ENCODE results near the gene THBS3.
"Not testable (repeated sequence)": the region's sequence is repeated elsewhere in the genome, so short reads cannot be mapped to it uniquely, and the experiment has no call there.

The THBS3 gene

DNA sequence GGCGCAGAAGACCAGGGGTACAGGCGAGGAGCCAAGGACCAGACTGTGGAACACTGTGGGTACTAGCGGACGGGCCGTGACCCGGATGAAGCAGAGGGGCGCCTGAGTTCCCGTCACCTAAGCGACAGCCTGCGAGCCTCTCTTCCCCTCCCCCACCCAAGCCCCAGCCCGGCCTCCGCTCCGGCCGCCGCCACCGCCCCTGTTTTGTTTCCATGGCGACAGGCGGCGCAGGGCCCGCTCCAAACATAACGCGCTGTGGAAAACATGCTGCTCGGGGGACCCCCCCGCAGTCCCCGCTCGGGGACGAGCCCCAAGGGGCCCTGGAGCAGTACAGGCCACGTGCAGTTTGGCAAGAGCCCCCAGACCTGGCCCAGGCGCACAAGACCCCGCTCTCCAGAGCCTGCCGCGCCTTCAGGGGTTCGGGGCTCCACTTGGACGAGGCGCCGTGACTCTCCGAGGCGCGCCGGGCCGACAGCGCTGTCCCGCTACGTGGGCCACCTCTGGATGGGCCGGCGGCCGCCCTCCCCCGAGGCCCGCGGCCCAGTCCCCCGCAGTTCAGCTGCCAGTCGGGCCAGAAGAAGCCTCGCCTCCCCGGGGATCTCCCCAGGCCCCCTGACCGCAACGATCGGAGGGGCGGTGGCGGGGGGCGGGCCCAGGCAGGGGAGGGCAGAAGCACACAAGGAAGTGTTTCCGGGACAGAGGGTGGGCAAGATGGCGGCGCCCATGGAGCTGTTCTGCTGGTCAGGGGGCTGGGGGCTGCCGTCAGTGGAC is 1.0 kb upstream of the THBS3 start, which contains the start of gene MTX1:
Gene MTX1, plus strand, starts transcription at position 155 of the 771 bp plus-strand sequence. Its CDS starts 110 bp downstream, at position 265.
- peak; percentile 70 to 73 for DNase-seq (ENCODE audit: low read depth in 2 of 2)

DNA sequence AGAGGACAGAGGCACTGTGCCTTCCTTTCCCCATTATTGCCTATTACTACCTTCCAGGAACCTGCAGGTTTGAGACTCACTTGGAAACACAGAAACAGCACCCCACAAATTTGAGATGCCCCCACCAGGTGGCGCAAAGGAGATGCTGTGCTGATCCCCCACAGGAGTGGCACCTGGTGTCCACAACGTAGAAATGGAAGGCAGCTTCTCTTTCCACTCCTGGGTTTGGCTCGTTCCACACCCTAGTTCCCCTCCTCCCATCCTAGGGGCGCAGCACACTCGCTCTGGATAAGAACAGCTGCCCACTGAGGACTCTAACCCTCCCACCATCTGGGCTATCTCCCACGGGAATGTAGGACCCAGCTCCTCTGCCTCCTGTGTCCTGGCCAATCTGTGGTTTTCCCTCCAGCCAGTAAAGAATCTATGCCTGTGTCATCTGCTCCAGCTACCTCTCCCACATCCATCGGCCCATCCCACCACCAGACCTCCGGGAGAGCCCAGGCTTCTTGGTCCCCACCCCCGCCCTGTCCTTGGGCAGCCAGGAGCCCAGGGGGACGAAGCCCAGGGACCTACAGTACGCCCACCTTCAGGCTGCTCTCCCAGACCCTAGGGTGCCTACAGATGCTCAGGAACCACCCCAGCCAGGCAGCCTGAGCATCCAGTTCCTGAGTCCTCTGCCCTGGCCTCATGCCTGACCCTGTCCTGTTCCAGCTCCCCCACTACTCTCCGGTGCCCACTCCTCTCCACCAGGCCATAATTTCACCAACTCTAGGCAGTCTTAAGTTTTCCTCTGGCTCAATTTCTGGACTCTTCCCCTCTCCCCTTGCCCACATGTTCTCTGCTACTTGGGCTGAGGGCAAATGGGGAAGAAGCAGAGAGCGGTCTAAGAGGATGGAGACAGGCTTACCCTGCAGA is 549 bp downstream of the THBS3 start:
- peak; percentile 85 to 92 for DNase-seq (ENCODE audit: low read depth in 2 of 2)

DNA sequence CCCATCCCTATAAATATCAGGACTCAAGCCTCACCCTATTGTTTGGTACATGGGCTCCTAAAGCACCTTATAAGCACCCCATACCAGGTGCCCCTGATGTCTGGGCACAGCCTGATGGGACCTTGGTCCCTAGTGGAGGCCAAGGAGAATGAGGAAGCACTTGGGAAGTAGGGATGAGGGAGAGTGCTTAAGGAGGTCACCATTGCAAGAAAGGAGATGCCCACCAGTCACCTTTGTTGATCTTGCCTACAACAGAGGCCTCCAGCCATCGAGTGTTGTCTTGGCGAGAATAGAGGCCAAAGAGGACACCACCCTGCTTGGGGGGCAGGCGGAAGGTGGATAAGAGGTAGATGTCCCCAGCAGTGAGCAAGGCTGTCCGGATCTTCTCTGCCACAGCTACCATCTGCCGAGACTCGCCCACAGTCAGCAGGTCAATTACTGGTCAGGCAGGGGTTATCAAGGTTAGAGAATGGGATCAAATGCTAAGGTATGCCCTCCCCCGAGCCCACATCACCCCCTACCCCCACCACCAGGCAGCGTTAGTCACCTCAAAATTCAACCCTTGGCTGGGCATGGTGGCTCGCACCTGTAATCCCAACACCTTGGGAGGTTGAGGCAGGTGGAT is 1.6 kb downstream of the THBS3 start:
- no peak for DNase-seq (ENCODE audit: low read depth in 2 of 2)

DNA sequence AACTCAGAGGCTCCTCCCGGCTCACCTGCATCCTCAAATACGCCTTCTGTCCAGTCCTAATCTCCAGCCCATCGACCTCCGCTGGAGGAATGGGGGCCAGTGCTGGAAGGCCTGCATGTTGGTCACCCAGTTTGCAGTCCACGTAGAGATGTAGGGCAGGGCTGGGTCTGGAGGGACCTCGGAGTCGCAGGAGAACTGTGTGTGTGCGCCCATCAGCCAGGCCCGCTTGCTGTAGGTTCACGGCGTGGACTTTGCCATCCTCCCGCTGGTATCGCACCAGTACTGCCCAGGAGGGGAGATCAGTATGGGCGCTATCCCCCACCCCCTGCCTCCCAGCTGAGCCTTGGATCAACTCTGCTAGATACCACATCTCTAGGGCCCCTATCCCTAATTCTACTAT is 2.7 kb downstream of the THBS3 start:
- no peak for DNase-seq (ENCODE audit: low read depth in 2 of 2)

DNA sequence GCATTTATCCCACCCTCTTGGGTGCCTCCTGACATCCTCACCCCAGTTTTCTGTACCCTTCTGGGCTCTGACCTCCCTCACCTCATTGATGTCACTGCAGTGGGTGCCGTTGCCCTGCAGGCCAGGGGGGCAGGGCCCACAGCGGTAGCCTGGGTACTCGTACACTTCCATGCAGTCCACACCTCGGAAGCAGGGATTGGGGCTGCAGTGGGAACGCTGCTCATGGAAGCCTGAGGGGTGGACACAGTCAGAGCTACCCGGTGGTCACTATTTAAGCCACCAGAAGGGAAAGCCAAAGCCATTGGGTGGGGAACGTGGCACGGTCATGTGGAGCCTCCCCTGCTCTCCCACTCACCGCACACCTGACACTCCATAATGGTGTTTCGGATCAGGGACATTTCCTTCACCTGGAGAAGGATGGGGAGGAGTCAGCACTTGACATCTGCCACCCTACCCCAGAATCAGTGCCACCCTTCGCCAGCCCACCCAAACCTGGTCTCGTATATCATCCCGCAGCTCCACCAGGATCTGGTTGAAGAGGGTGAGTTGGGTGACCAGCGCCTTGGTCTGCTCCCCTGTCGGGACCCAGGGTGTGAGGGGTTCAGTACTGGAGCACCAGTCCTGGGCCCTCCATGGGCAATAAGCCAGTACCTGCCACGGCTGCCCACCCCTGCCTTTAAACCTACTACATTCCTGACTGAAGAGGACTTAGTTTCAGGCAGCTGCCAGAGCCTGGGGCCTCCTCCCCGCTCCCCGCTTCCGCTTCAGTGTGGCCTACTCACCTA is 4.8 kb downstream of the THBS3 start:
- DNase-seq (ENCODE audit: low read depth in 2 of 2): no peak

DNA sequence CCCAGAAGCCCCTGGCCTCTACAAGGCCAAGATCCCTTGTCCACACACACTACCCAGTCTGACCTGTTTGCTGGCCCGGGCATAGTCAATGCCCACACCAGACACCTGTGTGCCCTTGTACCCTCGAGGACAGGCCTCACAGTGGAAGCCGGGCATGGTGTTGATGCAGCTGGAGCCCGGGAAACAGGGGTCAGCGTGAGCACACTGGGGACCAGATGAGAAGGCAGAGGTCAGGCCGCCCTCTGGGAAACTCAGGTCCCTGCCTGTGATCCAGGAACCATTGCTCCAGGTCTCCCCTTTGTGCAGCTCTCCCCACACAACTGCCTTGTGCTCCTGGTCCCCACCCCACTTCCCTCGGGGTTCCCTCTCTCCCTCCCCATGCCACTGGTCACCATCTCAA is 5.5 kb downstream of the THBS3 start:
- DNase-seq (ENCODE audit: low read depth in 2 of 2): no peak

DNA sequence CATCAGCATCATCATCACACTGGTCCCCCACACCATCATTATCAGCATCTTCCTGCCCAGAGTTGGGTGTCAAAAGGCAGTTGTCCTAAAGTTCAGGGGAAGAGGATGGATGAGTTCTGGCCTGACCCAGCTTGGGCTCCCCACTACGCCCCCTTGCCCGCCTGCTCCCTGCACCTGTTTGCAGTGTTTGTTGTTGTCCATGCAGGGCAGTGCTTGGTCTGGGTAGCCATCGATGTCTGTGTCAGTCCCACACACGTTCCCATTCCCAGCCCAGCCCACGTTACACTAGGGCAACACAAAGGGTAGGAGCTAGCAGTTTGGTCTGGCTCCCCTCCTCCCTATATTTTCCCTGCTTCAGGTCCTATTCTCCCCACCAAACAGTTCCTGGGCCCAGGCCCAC is 6.8 kb downstream of the THBS3 start:
- DNase-seq (ENCODE audit: low read depth in 2 of 2): no peak

DNA sequence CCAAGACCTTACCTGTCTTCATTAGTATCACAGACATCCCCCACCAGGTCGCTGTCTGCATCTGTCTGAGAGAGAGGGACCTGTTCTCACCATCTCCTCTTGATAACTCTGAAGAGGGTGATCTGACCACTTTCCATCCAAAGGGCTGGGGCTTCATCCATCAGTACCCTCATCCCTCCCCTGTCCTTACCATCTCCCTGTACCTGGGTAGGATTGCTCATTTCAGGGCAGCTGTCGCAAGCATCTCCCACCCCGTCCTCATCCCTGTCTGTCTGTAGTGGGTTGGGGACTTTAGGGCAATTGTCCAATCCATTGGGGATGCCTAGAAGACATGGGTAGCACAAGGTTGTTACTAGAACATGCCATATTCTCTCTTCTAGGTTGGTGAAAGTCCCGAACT is 7.9 kb downstream of the THBS3 start:
- DNase-seq (ENCODE audit: low read depth in 2 of 2): no peak

DNA sequence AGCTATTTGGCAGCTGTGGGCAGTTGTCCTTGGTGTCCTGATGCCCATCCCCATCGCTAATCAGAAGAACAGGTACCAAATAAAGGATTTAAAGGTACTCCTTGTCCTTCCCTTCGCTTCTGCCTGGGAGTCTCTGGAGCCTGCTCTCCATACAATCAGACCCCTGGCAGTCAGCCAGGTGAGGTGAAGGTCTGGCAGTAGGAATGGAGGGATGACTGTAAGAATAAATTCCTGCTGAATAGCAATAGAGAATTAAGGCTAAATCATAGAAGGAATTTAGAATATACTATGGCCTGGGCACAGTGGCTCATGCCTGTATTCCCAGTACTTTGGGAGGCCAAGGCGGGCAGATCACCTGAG is 9.2 kb downstream of the THBS3 start:
- no peak for DNase-seq (ENCODE audit: low read depth in 2 of 2)

DNA sequence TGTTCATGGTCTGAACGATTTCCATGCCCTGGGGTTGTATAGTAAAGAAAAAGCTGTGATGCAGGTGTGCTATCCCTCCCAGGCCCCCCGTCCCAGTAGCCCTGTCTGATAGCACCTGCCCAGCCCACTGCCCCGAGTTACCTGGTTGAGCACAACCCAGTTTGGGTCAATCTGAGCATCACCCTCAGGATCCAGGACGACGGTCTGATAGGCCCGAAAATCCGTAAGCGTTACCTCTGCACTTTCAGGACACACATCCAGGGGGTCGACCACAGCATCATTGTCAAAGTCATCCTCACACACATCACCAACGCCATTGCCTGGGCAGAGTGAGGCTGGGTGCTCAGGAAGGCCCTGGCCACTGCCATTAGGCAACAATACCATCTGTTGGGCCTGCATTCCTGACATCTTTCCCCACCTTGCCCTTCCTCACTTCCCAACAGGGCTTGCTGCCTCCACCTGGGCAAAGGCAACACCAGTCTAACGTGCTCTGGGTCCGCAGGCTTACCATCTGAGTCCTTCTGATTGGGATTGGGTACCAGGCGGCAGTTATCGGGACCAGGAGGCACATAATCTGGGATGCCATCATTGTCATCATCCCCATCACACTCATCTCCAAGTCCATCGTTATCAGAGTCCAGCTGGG is 9.7 kb downstream of the THBS3 start:
- no peak for DNase-seq (ENCODE audit: low read depth in 2 of 2)

DNA sequence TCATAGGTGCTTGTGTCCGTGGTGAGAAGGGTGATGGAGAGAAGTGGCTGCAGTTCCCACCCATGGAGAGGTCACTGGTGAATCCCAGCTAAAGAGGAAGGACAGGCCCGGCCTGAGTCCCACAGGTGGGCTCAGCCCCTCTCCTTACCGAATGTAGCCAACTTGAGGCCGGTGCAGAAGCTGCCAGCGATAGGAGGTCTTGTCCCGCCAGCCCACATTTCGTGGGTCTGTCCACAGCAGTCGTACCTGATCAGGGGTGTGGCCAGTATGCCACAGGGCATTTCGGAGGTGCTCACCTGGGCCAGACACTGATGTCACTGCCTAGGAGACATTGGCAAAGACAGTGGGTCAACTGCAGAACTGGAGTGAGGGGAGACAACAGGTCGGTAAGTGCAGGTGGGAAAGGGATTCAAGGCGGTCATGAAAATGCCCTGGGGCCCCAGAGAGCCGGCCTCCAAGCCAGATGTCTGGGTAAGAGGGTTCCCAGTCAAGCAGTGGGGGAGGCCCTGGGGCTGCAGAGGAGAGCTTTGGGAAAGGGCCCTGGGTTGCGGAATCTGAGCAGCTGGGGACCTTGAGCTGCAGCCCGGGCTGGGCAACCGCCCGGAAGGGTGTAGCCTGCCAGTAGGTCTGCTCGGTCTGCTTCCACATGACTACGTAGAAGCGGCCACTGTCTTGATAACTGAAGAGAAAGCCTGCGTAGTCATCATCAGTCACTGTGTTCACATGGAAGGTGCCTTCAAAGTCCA is 10.6 kb downstream of the THBS3 start:
- no peak for DNase-seq (ENCODE audit: low read depth in 2 of 2)

DNA sequence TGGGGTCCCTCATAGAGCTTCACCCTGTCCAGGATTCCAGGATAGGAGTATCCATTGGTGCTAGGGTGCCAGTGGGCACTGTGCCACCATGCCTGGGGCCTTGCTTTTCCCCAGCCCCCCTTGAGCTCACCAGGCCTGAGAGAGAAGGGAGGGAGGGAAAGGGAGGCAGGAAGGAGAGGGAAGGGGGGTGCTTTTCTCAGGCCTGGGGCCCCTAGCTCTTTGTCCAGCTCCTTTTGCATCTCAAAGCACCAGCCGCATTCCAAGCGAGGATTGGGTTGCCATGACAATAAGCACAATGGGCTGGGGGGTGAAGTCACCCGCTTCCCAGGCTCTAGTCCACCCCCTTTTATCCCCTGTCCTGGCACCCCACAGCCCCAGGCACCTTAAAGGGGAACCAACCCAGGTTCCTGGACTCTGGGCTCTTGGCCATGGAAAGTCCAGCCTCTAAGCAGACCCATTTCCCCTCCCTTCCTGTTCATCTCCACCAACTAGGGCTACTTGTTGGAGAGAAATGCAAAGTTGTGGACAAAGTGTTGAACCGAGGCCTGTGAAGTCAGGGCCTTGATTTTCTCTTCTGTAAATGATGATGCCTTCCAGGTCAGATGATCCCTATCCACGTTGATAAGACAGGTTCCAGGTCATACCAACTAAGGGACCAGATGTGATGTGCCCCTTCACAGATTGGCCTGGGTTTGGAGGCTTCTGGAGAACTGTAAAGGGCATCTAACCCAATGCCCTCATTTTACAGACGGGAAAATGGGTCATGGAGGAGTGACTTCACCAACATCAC is 11.4 kb downstream of the THBS3 start:
- DNase-seq (ENCODE audit: low read depth in 2 of 2): no peak

DNA sequence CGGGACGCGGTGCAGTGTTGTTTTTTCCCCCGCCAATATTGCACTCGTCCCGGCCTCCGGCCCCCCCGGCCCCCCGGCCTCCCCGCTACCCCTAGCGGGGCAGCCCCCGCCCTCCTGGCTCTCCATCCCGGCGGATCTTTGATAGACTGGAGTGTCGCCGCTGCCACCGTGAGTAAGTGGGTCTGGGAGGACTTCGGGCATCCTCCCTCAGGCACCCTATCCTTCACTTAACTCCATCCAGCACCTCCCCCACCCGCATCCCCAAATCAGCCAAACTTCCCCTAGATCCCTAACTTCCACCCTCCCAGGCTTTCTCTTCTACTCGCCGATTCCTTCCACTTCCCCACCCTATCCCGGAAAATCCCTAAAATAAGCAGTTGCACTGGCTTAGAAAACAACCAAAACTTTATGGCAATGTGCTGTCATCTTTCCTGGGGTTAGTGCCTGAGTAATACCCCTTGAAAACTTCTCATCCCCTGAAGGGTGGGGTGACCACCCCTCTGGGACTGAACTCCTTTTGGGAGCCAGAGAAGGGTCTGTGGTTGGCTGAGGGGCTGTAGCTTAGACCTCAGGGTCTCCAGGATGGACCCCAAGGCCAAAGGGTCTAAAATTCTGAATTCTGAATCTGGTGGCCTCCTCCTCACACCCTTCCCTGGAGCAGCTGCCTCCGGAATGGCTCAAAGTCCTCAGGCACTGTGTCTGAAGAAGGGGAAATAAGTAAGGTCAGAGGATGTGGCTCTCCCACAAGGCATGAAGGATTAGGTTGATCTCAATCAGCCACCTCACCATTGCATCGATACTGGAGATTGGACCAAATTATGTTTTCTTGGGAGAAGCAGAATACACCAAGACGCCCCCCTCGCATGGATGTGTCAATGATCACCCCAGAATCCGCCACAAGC is 12.2 kb downstream of the THBS3 start:
- DNase-seq (ENCODE audit: low read depth in 2 of 2): no peak

DNA sequence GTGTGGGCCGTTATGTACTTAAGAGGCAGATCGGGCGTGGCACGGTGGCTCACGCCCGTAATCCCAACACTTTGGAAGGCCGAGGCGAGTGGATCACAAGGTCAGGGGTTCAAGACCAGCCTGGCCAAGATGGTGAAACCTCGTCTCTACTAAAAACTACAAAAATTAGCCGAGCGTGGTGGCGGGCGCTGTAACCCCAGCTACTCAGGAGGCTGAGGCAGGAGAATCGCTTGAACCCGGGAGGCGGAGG is 13.8 kb downstream of the THBS3 start:
- not testable (repeated sequence) for DNase-seq (ENCODE audit: low read depth in 2 of 2)

DNA sequence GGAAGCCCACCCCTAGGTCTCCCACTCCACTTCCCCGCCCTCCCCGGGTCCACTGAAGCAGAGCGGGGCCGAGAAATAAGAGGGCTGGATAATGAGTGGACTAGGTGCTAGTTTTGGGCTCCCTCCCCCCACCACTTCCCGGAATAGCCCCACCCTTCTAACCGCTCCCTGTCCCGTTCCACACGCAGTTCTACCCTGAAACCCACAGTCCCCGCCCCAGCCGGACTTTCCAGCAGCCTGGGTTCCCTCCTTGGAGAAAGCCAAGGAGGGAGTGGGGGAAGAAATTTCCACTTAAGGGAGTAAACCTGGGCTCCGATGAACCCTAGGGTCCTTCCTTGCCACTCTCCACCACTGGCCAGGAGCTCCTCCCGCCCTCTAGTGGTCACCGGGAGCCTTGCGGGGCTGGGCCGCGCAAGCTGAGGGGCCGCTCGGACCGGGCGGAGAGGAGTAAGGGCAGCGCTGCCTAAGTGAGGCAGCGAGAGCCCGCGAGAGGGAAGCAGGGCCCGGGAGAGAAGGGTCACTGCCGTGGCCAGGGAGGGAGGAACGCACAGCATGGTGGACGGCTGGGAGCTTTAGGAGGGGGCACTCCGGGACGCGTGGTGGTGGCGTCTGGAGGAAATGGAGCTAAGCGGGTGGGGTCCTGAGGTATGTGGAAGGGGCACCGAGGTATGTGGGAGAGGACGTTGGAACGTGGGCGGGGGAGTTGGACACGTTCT is 14.3 kb downstream of the THBS3 start:
- peak; percentile 31 to 49 for DNase-seq (ENCODE audit: low read depth in 2 of 2)

DNA sequence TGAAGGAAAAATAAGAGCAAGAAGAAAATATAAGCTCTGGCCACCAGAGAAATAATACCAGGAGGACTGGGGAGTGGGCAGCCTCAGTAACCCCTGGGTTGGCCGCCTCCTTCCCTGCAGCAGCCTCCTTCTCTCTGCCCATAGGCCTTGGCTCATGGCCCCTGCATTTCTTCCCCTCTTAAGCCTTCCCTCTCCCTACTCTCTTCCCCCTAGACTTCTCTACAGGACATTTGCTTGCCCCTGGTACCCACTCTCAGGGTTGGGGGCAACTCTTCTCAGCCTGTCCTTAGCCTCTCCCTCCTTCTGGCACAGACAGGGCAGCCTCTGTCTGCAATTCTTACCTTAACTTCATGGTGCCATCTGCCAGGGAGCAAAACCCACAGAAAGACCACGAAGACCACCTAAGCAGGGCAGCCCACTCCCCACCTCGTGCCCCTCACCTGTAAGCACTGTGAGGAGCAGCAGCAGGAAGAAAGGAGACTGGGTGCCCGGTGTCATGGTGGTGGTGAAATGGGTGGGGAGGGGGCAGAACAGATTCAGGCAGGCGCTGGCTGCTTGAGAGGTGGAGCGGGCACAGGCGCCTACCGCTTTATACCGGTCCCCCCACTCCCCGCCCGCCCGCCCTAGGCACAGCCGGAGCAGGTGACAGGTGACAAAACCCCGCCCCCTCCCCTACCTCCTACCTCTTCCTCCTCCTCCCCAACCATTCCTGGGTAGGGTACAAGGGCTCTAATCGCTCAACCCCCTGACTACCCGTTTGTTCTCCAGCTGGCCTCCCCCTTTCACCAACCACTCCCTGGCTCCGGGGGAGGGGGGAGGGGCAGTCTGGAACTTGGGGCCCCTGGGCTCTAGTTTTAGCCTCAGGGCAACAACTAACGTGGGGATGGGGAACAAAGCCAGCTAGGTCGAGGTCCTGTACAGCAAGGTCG is 15.1 kb downstream of the THBS3 start:
- DNase-seq (ENCODE audit: low read depth in 2 of 2): no peak

DNA sequence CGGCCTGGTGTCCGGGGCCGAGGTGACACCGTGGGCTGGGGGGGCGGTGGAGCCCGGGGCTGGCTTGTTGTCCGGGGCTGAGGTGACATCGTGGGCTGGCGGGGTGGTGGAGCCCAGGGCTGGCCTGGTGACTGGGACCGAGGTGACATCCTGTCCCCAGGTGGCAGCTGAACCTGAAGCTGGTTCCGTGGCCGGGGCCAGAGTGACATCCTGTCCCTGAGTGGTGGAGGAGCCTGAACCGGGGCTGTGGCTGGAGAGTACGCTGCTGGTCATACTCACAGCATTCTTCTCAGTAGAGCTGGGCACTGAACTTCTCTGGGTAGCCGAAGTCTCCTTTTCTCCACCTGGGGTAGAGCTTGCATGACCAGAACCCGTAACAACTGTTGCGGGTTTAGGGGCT is 15.8 kb downstream of the THBS3 start:
- DNase-seq (ENCODE audit: low read depth in 2 of 2): no peak

Measured in stimulated activated CD8-positive, alpha-beta memory T cell treated with anti-CD3 and anti-CD28 coated beads, Interleukin-7, amount 100 ng/mL, for 1 hour (primary cell).